ENCODE data around the gene NR1D1. TPM values are rescaled to one million over a fixed set of nuclear protein-coding genes. Genes with fewer than 3 reads are reported as not detected.

Gene NR1D1
- total RNA-seq, 1 donor from 2014 or later = 5.7 TPM

- no peak for TF ChIP-seq CTCF (conservative IDR thresholded peaks at IDR 0.05)
- Mint-ChIP-seq H3K27me3 (no peaks in the 10 kb centered on the region), H3K36me3 (peaks cover 10% of the 10 kb centered on the region), H3K4me1 (ENCODE audit: unreplicated experiment) (peaks cover 11% of the 10 kb centered on the region), H3K27ac (no peak overlapping the region), H3K9me3 (no peaks in the 10 kb centered on the region), H3K4me3 (no peak overlapping the region)
- no peak for DNase-seq (ENCODE audit: extremely low spot score, unreplicated experiment)
These were observed 7.8 kb downstream of the NR1D1 start for GRCh38 chr17:40092581-40092980.

GRCh38 chr17:40091691-40092397 lies 8.5 kb downstream of the NR1D1 start:
- H3K4me3 Mint-ChIP-seq = no peak overlapping the region
- no peak for DNase-seq (ENCODE audit: extremely low spot score, unreplicated experiment)
- H3K4me1 Mint-ChIP-seq (ENCODE audit: unreplicated experiment) = peaks cover 9% of the 10 kb centered on the region
- TF ChIP-seq CTCF (conservative IDR thresholded peaks at IDR 0.05) = no peak
- H3K36me3 Mint-ChIP-seq = peaks cover 17% of the 10 kb centered on the region
- no peaks in the 10 kb centered on the region for H3K9me3 Mint-ChIP-seq
- no peaks in the 10 kb centered on the region for H3K27me3 Mint-ChIP-seq
- H3K27ac Mint-ChIP-seq = no peak overlapping the region

- Mint-ChIP-seq H3K36me3 (peaks cover 16% of the 10 kb centered on the region), H3K9me3 (no peaks in the 10 kb centered on the region), H3K27ac (peak overlapping the region; percentile 19), H3K4me3 (no peak overlapping the region), H3K27me3 (no peaks in the 10 kb centered on the region), H3K4me1 (ENCODE audit: unreplicated experiment) (peaks cover 5% of the 10 kb centered on the region)
- DNase-seq (ENCODE audit: extremely low spot score, unreplicated experiment) = no peak
- no peak for TF ChIP-seq CTCF (conservative IDR thresholded peaks at IDR 0.05)
These were observed 9.9 kb downstream of the NR1D1 start for GRCh38 chr17:40090237-40091119.

DNA sequence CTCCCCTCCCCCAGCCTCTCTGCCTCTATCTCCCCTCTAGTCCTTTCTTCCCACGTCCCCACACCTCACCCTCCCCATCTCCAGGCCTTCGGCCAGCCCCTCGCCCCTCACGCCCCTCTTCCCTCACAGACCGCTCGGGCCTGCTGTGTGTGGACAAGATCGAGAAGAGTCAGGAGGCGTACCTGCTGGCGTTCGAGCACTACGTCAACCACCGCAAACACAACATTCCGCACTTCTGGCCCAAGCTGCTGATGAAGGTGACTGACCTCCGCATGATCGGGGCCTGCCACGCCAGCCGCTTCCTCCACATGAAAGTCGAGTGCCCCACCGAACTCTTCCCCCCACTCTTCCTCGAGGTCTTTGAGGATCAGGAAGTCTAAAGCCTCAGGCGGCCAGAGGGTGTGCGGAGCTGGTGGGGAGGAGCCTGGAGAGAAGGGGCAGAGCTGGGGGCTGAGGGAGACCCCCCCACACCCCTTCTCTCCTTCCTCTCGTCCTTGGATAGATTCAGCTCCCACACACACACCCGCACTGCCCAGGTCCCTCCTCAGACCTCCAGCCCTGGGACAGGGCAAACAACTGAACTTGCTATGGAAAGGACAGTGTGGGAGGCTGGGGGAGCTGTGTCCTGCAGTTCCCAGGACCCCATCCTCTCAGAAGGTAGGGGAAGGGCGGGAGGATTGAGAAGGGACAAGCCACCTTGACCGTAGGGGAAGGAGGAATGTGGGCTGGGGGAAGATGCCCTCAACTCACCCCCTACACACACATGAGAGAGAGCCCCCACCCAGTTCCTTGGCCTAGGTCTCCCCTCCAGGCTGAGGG lies 11.1 kb downstream of the NR1D1 start:
- Mint-ChIP-seq H3K9me3 (no peaks in the 10 kb centered on the region), H3K27me3 (no peaks in the 10 kb centered on the region), H3K4me1 (ENCODE audit: unreplicated experiment) (peaks cover 5% of the 10 kb centered on the region), H3K4me3 (no peak overlapping the region), H3K36me3 (peaks cover 20% of the 10 kb centered on the region), H3K27ac (peak overlapping the region; percentile 19)
- no peak for DNase-seq (ENCODE audit: extremely low spot score, unreplicated experiment)
- no peak for TF ChIP-seq CTCF (conservative IDR thresholded peaks at IDR 0.05)

DNA sequence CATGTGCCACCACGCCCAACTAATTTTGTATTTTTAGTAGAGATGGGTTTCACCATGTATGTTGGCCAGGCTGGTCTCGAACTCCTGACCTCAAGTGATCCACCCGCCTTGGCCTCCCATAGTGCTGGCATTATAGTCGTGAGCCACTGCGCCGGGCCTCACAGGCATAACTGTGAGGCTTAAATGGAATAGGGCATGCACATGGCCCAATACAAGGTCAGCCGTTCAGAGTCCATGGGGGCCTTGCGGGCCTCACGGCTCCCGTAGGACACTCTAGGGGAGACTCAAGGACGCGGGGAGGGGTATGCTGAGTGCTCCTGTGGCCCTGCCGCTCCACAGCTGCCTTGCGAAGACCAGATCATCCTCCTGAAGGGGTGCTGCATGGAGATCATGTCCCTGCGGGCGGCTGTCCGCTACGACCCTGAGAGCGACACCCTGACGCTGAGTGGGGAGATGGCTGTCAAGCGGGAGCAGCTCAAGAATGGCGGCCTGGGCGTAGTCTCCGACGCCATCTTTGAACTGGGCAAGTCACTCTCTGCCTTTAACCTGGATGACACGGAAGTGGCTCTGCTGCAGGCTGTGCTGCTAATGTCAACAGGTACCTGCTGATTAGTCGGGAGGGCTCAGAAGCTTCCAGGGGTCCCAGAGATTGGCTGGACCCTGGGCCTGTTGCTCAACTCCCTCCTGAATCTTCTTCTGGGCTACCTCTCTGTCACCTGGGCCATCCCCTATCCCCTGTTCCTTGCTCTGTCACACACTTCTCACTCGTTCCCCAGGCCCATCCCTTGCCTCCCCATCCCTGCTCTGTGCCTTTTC lies 12.3 kb downstream of the NR1D1 start:
- H3K36me3 Mint-ChIP-seq = peaks cover 21% of the 10 kb centered on the region
- H3K4me1 Mint-ChIP-seq (ENCODE audit: unreplicated experiment) = peaks cover 5% of the 10 kb centered on the region
- no peaks in the 10 kb centered on the region for H3K9me3 Mint-ChIP-seq
- H3K27ac Mint-ChIP-seq = no peak overlapping the region
- no peaks in the 10 kb centered on the region for H3K27me3 Mint-ChIP-seq
- no peak for DNase-seq (ENCODE audit: extremely low spot score, unreplicated experiment)
- TF ChIP-seq CTCF (conservative IDR thresholded peaks at IDR 0.05) = no peak
- no peak overlapping the region for H3K4me3 Mint-ChIP-seq

Data from type B pancreatic cell (in vitro differentiated cells).